Loucy (cell line): ENCODE results near the gene SRA1.

Experiments
- H2AFZ ChIP-seq: fragments of 200-600 bp; sonication (generic); 2 replicates; pipeline ENCODE4 v1.6.0; 2016; ENCODE audit warnings: antibody characterized with exemption, mild to moderate bottlenecking, low read length, moderate library complexity
- H3F3A ChIP-seq: fragments of 200-600 bp; 2 replicates; pipeline ENCODE4 v1.6.0; 2016; ENCODE audit warnings: antibody characterized with exemption, low read depth, mild to moderate bottlenecking
- H3K27me3 ChIP-seq: fragments of 200-600 bp; sonication (generic); 2 replicates; pipeline ENCODE4 v1.6.1; 2014; ENCODE audit warnings: low read length, mild to moderate bottlenecking; ENCODE audit not compliant: insufficient read depth, poor library complexity, severe bottlenecking
- H3K36me3 ChIP-seq: fragments of 200-600 bp; sonication (generic); 2 replicates; pipeline ENCODE4 v1.6.1; 2016; ENCODE audit warnings: low read length; ENCODE audit not compliant: insufficient read depth
- H3K4me1 ChIP-seq: fragments of 200-600 bp; sonication (generic); 2 replicates; pipeline ENCODE4 v1.5.1; 2014; ENCODE audit warnings: low read length, mild to moderate bottlenecking; ENCODE audit not compliant: insufficient read depth, poor library complexity, severe bottlenecking
- H3K4me2 ChIP-seq: fragments of 200-600 bp; sonication (generic); 2 replicates; pipeline ENCODE4 v1.6.0; 2014; ENCODE audit warnings: antibody characterized with exemption, low read length, low read depth, mild to moderate bottlenecking; ENCODE audit not compliant: poor library complexity, severe bottlenecking
- H3K4me3 ChIP-seq: fragments of 200-600 bp; sonication (generic); 2 replicates; pipeline ENCODE4 v1.5.1; 2014; ENCODE audit warnings: low read length, mild to moderate bottlenecking, mixed read lengths; ENCODE audit not compliant: poor library complexity, severe bottlenecking
- H3K79me2 ChIP-seq: fragments of 200-600 bp; sonication (generic); 2 replicates; pipeline ENCODE4 v1.6.1; 2014; ENCODE audit warnings: low read length; ENCODE audit not compliant: insufficient read depth
- H3K9ac ChIP-seq: fragments of 200-600 bp; sonication (generic); 2 replicates; pipeline ENCODE4 v1.6.0; 2014; ENCODE audit warnings: mild to moderate bottlenecking, low read depth, low read length, moderate library complexity; ENCODE audit not compliant: poor library complexity, severe bottlenecking
- H3K9me2 ChIP-seq: fragments of 200-600 bp; sonication (generic); replicated peaks from 2 replicates; pipeline ENCODE4 v1.6.1; 2016; ENCODE audit warnings: low read depth, low read length, mixed read lengths
- H3K9me3 ChIP-seq: fragments of 200-600 bp; sonication (generic); 2 replicates; pipeline ENCODE4 v1.6.1; 2014; ENCODE audit warnings: mild to moderate bottlenecking, antibody characterized with exemption, low read length, low read depth; ENCODE audit not compliant: insufficient read depth
- H4K20me1 ChIP-seq: fragments of 200-600 bp; sonication (generic); 2 replicates; pipeline ENCODE4 v1.6.0; 2014; ENCODE audit warnings: antibody characterized with exemption, low read length, mild to moderate bottlenecking; ENCODE audit not compliant: insufficient read depth, poor library complexity, severe bottlenecking
- CTCF ChIP-seq: fragments of 200-600 bp; sonication (generic); conservative IDR thresholded peaks from 2 replicates; pipeline ENCODE4 v1.5.1; 2014; ENCODE audit warnings: mild to moderate bottlenecking, antibody characterized with exemption, low read length
- EZH2phosphoT487 ChIP-seq: fragments of 200-600 bp; IDR thresholded peaks from 2 replicates; pipeline ENCODE4 v1.6.1; 2018; ENCODE audit warnings: antibody characterized with exemption, mild to moderate bottlenecking, moderate library complexity, borderline replicate concordance

The SRA1 gene

GRCh38 chr5:140540227-140540626 lies 17.0 kb downstream of the SRA1 start:
- no peaks in the 10 kb centered on the region for H3K4me1 ChIP-seq
- no peak overlapping the region for H3K4me3 ChIP-seq
- H4K20me1 ChIP-seq, result peaks cover 3% of the 10 kb centered on the region
- no peak overlapping the region for H3K4me2 ChIP-seq
- H3K36me3 ChIP-seq, result peaks cover 69% of the 10 kb centered on the region
- H3K9ac ChIP-seq, result no peak overlapping the region
- no peaks in the 10 kb centered on the region for H3K9me3 ChIP-seq
- no peak overlapping the region for H2AFZ ChIP-seq
- H3K27me3 ChIP-seq, result no peaks in the 10 kb centered on the region
- no peaks in the 10 kb centered on the region for H3F3A ChIP-seq
- no peaks in the 10 kb centered on the region for H3K79me2 ChIP-seq
- no peak for TF ChIP-seq CTCF
- TF ChIP-seq EZH2phosphoT487, result no peak
- H3K9me2 ChIP-seq, result no peaks in the 10 kb centered on the region

DNA sequence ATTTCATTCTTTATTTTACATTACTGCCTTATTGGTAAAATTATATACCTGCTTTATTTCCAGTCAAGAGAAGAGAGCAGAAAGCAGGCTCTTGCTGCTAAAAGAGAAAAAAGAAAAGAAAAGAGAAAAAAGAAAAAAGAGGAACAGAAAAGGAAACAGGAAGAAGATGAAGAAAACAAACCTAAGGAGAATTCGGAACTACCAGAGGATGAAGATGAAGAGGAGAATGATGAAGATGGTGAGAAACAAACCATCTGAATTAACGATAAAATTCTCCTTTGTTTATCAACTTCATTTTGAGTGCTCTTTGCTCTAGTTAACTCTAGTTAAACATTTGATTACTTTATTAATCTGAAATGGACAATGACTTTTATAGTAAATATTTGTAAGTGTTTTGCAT lies 33.3 kb downstream of the SRA1 start:
- Histone ChIP-seq H3K4me3 (no peak overlapping the region), H3F3A (no peaks in the 10 kb centered on the region), H3K9me2 (no peaks in the 10 kb centered on the region), H3K9ac (no peak overlapping the region), H3K27me3 (no peaks in the 10 kb centered on the region), H3K9me3 (no peaks in the 10 kb centered on the region), H3K4me2 (no peak overlapping the region), H2AFZ (no peak overlapping the region), H4K20me1 (no peaks in the 10 kb centered on the region), H3K36me3 (peaks cover 53% of the 10 kb centered on the region), H3K4me1 (no peaks in the 10 kb centered on the region), H3K79me2 (no peaks in the 10 kb centered on the region)
- no peak for TF ChIP-seq EZH2phosphoT487
- no peak for TF ChIP-seq CTCF

DNA sequence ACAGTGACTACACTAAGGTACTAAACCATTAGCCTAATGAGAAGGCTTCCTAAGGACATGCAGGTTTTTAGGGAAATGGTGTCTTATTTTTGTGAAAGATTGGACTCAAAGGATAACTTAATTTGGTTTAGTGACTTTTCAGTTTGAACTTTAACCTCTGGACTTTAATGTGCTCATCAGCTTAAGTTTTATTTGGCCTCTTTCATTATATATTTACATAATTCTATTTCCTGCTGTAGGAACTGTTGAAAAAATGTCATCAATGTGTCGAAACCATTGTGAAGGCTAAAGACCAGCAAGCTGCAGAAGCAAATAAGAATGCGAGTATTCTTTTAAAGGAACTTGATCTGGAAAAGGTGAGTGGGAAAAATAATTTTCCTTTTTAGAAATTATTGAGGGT lies 44.1 kb downstream of the SRA1 start:
- no peak overlapping the region for H3K4me2 ChIP-seq
- no peaks in the 10 kb centered on the region for H3K9me2 ChIP-seq
- TF ChIP-seq EZH2phosphoT487, result no peak
- no peak for TF ChIP-seq CTCF
- H3K4me1 ChIP-seq, result no peaks in the 10 kb centered on the region
- H3K9ac ChIP-seq, result no peak overlapping the region
- H4K20me1 ChIP-seq, result no peaks in the 10 kb centered on the region
- H3K27me3 ChIP-seq, result no peaks in the 10 kb centered on the region
- H3K36me3 ChIP-seq, result peaks cover 73% of the 10 kb centered on the region
- H3K4me3 ChIP-seq, result no peak overlapping the region
- no peaks in the 10 kb centered on the region for H3K79me2 ChIP-seq
- no peaks in the 10 kb centered on the region for H3F3A ChIP-seq
- H3K9me3 ChIP-seq, result no peaks in the 10 kb centered on the region
- H2AFZ ChIP-seq, result no peak overlapping the region
